A549 treated with Mapracorat at 1 μM for 4 hours (cell line): ENCODE results near the gene EML2. TPM values are rescaled to one million over a fixed set of nuclear protein-coding genes. Genes with fewer than 3 reads are reported as not detected.

ENCODE experiments used
- total RNA-seq: library from RNA; stranded (reverse); fragments of 200-300 nt; extraction: Qiagen RNA extraction; gene quantifications from 5 replicates; pipeline ENCODE4 v1.2.3, GENCODE V29; 2022

EML2 gene, protein sequence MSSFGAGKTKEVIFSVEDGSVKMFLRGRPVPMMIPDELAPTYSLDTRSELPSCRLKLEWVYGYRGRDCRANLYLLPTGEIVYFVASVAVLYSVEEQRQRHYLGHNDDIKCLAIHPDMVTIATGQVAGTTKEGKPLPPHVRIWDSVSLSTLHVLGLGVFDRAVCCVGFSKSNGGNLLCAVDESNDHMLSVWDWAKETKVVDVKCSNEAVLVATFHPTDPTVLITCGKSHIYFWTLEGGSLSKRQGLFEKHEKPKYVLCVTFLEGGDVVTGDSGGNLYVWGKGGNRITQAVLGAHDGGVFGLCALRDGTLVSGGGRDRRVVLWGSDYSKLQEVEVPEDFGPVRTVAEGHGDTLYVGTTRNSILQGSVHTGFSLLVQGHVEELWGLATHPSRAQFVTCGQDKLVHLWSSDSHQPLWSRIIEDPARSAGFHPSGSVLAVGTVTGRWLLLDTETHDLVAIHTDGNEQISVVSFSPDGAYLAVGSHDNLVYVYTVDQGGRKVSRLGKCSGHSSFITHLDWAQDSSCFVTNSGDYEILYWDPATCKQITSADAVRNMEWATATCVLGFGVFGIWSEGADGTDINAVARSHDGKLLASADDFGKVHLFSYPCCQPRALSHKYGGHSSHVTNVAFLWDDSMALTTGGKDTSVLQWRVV
- 18.4 to 27.7 TPM (median 24.5 TPM) in 5 replicates for total RNA-seq

DNA sequence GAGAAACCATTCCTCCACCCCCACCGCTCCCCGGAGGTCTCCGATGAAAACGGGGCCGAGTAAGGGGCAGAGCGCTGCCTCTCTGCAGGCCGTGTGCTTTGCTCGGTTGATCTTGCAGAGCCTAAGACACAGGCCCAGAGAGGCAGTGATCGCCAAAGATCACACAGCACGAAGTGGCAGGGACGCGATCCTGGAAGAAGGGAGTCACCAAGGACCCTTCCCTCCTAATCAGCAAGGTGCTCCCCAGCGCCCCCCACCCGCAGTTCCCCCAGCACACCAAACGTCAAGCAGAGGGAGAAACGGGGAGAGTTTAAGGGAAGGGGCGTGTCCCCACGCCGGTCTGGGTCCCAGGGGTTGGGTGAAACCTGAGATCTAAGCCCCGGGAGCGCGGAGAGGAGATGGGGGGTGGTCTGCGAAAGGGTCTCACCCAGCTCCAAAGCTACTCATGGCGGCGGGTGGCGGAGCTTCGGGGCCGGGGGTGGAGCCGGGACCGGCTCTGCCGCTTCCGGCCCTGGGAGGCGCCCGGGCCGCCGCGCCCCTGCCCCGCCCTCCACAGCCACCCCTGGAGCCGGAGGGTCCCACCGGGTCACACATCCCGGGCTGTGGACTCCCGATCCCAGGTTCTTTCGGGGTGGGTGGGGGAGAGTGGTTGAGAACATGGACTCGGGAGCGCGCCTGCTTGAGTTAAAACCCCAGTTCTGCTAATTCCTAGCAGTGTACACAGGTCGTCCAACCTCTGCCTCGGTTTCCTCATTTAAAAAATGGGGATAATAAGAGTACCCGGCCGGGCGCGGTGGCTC, at the start of gene EML2:
Gene EML2, minus strand, starts transcription at position 468 of the 800 bp plus-strand sequence. Its CDS starts 21 bp downstream, at position 447.

DNA sequence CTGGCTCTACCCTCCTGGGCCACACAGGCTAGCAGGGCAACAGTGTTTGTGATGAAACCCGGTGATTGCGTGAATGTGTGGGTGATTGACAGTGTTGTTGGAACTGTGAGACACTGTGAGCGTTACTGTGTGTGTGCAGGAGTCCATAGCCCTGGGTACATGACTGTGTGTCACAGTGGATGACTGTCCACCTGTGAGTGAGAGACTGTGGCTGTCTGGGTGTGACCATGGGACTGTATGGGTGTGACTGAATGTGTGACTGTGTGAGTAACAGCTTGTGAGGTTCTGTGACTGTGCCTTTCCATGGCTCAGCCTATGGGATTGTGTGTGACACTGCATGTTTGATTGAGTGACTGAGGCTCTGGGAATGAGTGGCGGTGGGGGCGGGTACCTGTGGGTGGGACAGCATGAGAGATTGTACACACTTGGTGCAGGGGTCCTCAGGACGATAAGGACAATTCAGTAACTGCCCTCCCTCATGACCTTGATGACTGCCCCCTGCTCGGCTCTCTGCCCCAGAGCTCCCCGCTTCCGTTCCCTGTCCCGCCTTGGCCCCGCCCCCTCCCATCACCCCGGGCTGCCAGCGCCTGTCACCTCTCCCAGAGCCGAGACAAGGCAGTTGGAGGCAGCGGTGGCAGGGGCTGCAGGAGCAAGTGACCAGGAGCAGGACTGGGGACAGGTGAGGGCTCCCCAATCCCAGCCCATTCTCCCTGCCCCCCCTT, 28.6 kb upstream of the EML2 start, which contains the start of gene GIPR:
Gene GIPR, plus strand, starts transcription at position 602 of the 722 bp plus-strand sequence. CDS start 1,300 bp downstream, outside the sequence.

DNA sequence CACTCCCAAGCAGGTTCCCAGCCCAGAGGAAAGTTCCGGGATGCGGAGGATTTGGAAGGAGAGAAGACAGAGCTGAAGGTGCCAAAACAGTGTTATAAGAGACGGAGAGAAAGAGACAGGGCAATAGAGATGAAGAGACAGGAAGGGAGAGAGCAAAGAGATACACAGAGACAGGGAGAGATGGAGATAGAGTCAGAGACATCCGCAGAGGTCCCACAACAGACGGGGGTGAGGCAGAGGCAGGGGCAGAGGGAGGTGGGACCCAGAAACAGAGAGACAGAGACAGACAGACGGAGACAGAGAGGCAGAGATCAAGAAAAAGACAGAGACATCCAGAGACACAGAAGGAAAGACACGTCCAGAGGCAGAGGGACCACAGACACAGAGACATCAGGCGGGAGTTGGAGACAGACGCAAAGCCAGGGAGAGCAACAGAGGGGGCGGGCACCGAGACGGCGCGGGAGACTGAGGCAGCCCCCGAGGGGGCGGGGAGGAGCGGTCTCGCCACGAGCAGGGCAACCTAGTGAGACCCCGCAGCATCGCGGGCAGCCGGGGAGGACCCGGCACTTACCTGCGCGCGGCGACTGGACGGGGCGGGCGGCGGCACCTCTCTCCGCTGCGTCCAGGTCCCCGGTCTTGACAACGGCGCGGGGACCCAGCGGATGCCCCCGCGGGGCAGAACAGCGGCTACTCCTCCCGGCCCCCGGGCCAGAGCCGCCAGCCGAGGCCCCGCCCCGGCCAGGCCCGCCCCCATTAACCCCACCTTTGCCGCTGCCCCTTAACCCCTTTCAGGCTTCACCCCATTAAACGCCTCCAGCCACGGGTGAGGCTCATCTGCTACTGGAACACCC, 37.4 kb downstream of the EML2 start, which contains the start of gene GPR4:
Gene GPR4, minus strand, starts transcription at position 689 of the 851 bp plus-strand sequence. CDS start 10,346 bp downstream, outside the sequence.

DNA sequence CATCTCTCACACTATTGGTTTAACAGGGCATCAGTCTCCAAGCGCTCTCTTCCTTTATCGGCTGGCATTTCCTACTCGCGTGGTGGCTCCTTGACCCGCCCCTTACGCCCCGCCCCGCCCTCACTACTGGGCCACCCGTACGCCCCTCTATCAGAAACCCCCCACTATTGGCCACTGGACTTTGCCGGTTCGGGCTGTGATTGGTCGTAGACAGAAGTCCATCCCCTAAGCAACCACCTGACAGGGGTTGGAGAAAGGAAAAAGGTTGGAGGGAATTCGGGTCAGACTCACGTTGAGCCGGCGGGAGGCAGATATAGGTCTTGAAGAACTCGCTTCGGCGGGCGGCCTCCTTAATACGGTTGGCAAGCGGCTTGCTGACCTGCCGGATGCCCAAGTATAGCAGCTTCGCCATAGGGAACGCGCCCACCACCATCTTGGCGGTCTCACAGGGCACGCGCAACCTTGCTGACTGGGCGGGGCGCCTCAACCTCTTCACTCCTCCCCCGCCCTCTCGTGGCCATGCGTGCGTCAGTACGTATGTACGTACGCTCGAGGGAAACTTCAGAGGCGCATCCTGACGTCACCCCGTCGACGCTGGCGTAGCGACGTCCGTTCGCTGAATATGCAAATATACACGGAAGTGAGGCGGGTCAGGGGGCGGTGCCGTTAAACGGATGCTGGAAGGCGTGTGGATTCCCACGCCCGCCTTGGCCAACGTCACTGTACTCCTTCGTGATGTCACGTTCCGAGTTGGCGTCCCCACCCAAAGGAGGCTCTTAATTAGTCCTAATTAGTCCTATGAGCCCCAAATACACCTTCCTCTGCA, 54.7 kb downstream of the EML2 start, which contains the start of gene OPA3:
Gene OPA3, minus strand, starts transcription at position 471 of the 826 bp plus-strand sequence. Its CDS starts 38 bp downstream, at position 433.

Other genes with a start within 250 kb of the EML2 start
- 32.7 to 42.5 TPM (median 39.9 TPM) in 5 replicates for gene PPP1R13L, start 234.3 kb downstream of the EML2 start, total RNA-seq
- 43.6 to 52.2 TPM (median 46.4 TPM) in 5 replicates for gene POLR1G, start 232.8 kb downstream of the EML2 start, total RNA-seq
- gene ERCC1, start 215.5 kb downstream of the EML2 start, total RNA-seq = 146 to 172 TPM (median 160 TPM) in 5 replicates
- 12.2 to 18.7 TPM (median 15.8 TPM) in 5 replicates for gene FOSB, start 171.4 kb downstream of the EML2 start, total RNA-seq
- 11.5 to 16.1 TPM (median 12.5 TPM) in 5 replicates for gene RTN2, start 142.3 kb downstream of the EML2 start, total RNA-seq
- 7.1 to 10.4 TPM (median 8.1 TPM) in 5 replicates for gene PPM1N, start 141.0 kb downstream of the EML2 start, total RNA-seq
- gene VASP, start 131.9 kb downstream of the EML2 start, total RNA-seq = 180 to 230 TPM (median 218 TPM) in 5 replicates
- 11.8 to 20.0 TPM (median 17.5 TPM) in 5 replicates for gene OPA3, start 54.6 kb downstream of the EML2 start, total RNA-seq
- gene GPR4, start 37.2 kb downstream of the EML2 start, total RNA-seq = 0.19 to 0.79 TPM (median 0.39 TPM) in 5 replicates
- 2.0 to 5.1 TPM (median 3.5 TPM) in 5 replicates for gene GIPR, start 28.8 kb upstream of the EML2 start, total RNA-seq
- gene SNRPD2, start 52.6 kb upstream of the EML2 start, total RNA-seq = 770 to 989 TPM (median 799 TPM) in 5 replicates
- 6.5 to 10.3 TPM (median 9.3 TPM) in 5 replicates for gene QPCTL, start 53.3 kb upstream of the EML2 start, total RNA-seq
- 7.2 to 10.0 TPM (median 9.3 TPM) in 5 replicates for gene FBXO46, start 91.5 kb upstream of the EML2 start, total RNA-seq
- 0.06 to 0.08 TPM (median 0.07 TPM) in 4 of 5 replicates, not detected in the other for gene MEIOSIN, start 94.0 kb upstream of the EML2 start, total RNA-seq
- gene SIX5, start 129.9 kb upstream of the EML2 start, total RNA-seq = 16.8 to 28.2 TPM (median 25.8 TPM) in 5 replicates
- 32.3 to 55.5 TPM (median 45.8 TPM) in 5 replicates for gene DMPK, start 143.1 kb upstream of the EML2 start, total RNA-seq
- 20.2 to 37.2 TPM (median 35.9 TPM) in 5 replicates for gene DMWD, start 153.4 kb upstream of the EML2 start, total RNA-seq
- gene RSPH6A, start 175.9 kb upstream of the EML2 start, total RNA-seq = not detected in 5 replicates
- 53.1 to 81.3 TPM (median 74.4 TPM) in 5 replicates for gene SYMPK, start 223.8 kb upstream of the EML2 start, total RNA-seq
- gene FOXA3, start 224.9 kb upstream of the EML2 start, total RNA-seq = 0.55 to 0.95 TPM (median 0.91 TPM) in 5 replicates
- gene IRF2BP1, start 246.7 kb upstream of the EML2 start, total RNA-seq = 19.8 to 36.1 TPM (median 34.7 TPM) in 5 replicates